Measurements from ENCODE around the gene UBA3.
A peak's percentile ranks its signal among the peaks of the same experiment; 100 is the strongest.

The UBA3 gene

DNA sequence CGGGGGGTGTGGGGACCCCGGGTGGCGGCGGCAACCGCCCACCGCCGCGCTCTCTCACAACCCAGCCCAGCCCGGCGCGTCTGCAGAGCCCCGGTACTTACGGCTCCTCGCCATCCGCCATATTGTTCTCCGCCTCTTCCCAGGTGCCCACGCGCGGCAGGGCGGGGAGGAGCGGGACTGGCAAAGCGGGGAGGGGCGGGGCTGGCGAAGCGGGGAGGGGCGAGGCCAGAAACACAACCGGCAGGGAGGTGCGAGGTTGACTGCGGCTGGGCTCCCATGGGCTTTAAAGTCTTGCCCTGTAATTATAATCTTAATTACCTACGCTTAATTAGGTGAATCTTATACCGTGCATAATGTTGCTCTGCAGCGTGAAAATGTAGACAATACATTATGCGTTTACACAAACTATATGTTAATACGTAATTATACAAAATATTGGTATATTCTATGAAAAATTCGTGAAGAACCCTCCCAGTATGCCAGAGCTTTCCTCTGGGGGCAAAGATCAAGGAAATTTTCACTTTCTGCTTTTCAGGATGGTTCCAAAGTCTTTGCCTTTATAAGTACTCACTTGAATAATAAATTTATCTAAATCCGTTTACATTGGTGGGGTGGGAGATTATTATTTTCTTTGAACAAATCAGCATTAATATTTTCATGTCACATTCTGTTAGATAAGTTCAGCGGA is at the start of gene UBA3:
TSS of gene UBA3 (minus strand) at position 133 of the 688 bp plus-strand sequence. CDS start at position 121, 12 bp downstream.
- peak within 1 kb of the TSS; percentile 74 for H3K4me3 ChIP-seq (ENCODE audit: low read depth, low read length)
- DNase-seq (ENCODE audit: low read depth), result peak; percentile 62
- TF ChIP-seq, protein P1, sequence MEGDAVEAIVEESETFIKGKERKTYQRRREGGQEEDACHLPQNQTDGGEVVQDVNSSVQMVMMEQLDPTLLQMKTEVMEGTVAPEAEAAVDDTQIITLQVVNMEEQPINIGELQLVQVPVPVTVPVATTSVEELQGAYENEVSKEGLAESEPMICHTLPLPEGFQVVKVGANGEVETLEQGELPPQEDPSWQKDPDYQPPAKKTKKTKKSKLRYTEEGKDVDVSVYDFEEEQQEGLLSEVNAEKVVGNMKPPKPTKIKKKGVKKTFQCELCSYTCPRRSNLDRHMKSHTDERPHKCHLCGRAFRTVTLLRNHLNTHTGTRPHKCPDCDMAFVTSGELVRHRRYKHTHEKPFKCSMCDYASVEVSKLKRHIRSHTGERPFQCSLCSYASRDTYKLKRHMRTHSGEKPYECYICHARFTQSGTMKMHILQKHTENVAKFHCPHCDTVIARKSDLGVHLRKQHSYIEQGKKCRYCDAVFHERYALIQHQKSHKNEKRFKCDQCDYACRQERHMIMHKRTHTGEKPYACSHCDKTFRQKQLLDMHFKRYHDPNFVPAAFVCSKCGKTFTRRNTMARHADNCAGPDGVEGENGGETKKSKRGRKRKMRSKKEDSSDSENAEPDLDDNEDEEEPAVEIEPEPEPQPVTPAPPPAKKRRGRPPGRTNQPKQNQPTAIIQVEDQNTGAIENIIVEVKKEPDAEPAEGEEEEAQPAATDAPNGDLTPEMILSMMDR (IDR thresholded peaks at IDR 0.05; ENCODE audit: low read depth, low read length, missing control alignments), result no peak
- in situ Hi-C loops (cut with HindIII; ENCODE audit: low sequenced_read_pairs), result no loop called here

DNA sequence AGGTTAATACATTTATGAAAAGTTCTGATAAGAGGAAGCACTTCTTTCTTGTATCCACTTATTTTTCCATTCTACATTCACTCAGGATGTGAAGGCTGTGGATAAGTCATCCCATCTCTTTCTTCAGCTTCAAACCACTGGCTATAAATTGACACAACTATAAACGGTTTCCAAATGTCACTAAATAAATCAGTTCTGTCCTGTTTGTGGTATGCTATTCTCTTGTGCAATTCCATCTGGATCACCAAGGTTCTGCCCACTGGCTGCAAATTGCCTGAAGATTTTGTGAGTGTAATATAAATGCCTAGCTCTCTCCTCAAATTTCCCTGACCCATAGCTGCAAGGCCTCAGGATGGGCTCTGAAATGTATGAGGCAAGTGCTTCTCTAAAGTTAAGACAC is 49.4 kb upstream of the UBA3 start:
- no peak overlapping the region for H3K4me3 ChIP-seq (ENCODE audit: low read depth, low read length)
- TF ChIP-seq, protein P1 (IDR thresholded peaks at IDR 0.05; ENCODE audit: low read depth, low read length, missing control alignments), result no peak
- in situ Hi-C loops (cut with HindIII; ENCODE audit: low sequenced_read_pairs), result no loop called here
- DNase-seq (ENCODE audit: low read depth), result no peak

DNA sequence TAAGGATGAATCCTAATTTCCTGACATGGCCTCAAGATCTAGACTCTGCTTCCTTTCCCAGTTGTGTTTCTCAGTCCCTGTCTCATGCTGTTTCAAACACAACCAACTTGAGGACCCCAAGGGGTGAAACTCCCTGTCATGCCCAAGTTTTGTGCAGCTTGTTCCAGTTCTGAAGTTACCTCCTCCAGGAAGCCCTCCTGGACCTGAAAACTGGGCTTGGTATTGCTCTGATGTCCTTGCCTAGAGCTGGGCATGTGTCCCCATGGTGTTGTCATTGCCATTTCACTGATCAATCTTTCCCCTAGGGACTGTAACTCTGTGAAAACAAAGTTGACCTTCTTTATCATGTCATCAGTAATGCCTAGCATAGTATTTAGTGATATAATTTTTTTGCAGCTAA is 48.3 kb upstream of the UBA3 start:
- DNase-seq (ENCODE audit: low read depth), result no peak
- TF ChIP-seq, protein P1 (IDR thresholded peaks at IDR 0.05; ENCODE audit: low read depth, low read length, missing control alignments), result no peak
- no peak overlapping the region for H3K4me3 ChIP-seq (ENCODE audit: low read depth, low read length)
- in situ Hi-C loops (cut with HindIII; ENCODE audit: low sequenced_read_pairs), result no loop called here

DNA sequence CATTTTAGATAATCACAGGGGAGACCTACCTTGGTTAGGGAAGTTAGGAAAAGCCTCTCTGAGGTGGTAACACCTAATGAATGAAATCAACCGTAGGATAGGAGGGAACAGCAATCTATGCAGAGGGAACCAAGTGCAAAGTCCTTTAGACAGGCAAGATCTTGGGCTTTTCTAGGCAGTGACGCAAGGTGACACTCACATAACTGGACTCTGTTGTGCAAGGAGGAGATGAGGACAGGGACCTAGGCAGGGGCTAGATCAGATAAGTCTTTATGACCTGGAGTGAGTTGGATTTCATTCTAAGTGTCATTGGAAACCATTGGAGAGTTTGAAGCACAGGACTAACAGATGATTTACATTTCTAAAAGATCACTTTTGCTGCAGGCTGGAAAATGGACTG is 46.8 kb upstream of the UBA3 start:
- TF ChIP-seq, protein P1 (IDR thresholded peaks at IDR 0.05; ENCODE audit: low read depth, low read length, missing control alignments), result no peak
- DNase-seq (ENCODE audit: low read depth), result no peak
- H3K4me3 ChIP-seq (ENCODE audit: low read depth, low read length), result no peak overlapping the region
- in situ Hi-C loops (cut with HindIII; ENCODE audit: low sequenced_read_pairs), result no loop called here

DNA sequence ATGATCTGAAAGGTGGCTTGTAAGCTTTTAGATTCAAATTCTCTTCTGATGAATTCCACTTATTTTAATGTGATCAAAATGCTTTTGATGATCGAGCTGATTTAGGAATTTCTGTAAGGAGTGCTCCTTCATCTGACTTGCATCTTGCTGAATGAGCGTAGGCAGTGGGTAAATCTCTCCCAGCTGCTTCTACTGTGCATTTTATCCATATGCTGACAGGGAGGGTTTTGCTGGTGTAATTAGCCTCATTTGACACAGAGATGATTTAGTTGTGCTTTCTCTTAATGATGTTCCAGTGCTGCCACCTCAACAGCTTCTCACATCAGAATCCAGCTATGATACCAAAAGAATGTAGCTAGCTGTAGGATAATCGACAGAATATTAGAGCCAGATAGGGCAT is 46.1 kb upstream of the UBA3 start:
- DNase-seq (ENCODE audit: low read depth), result no peak
- in situ Hi-C loops (cut with HindIII; ENCODE audit: low sequenced_read_pairs), result no loop called here
- H3K4me3 ChIP-seq (ENCODE audit: low read depth, low read length), result no peak overlapping the region
- TF ChIP-seq, protein P1 (IDR thresholded peaks at IDR 0.05; ENCODE audit: low read depth, low read length, missing control alignments), result no peak

DNA sequence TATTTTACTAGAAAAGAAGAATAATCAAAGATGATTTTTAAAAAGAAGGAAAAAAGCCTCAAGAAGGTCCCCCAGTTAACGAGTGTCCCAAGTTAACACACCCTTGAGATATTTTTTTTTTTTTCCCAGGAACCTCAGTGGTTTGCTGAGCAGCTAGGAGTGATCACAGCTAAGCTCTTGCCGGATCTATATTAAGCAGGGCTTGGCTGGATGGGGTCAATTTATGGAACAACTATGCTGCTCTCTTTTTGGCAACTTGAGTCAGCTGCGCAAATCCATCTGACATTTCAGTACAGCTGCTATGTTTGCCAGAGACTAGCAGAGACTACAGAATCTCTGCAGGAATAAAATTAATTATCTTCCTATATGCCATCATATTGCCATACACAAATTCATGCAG is 42.2 kb upstream of the UBA3 start, which contains the start of gene LMOD3:
TSS of gene LMOD3 (minus strand) at position 193 of the 400 bp plus-strand sequence. CDS start 209 bp downstream, outside the sequence.
- no peak for DNase-seq (ENCODE audit: low read depth)
- TF ChIP-seq, protein P1 (IDR thresholded peaks at IDR 0.05; ENCODE audit: low read depth, low read length, missing control alignments), result no peak
- H3K4me3 ChIP-seq (ENCODE audit: low read depth, low read length), result no peak within 1 kb of the TSS
- in situ Hi-C loops (cut with HindIII; ENCODE audit: low sequenced_read_pairs), result no loop called here
